Activated naive CD4-positive, alpha-beta T cell (primary cell): Measurements from ENCODE around the gene NEU1.
"Not testable (repeated sequence)": the region's sequence is repeated elsewhere in the genome, so short reads cannot be mapped to it uniquely, and the experiment has no call there.

ENCODE experiments used
- DNase-seq, 4 experiments: peaks; one replicate each; lab custom pipeline; 2025; lab: John Stamatoyannopoulos, UW

The NEU1 gene

DNA sequence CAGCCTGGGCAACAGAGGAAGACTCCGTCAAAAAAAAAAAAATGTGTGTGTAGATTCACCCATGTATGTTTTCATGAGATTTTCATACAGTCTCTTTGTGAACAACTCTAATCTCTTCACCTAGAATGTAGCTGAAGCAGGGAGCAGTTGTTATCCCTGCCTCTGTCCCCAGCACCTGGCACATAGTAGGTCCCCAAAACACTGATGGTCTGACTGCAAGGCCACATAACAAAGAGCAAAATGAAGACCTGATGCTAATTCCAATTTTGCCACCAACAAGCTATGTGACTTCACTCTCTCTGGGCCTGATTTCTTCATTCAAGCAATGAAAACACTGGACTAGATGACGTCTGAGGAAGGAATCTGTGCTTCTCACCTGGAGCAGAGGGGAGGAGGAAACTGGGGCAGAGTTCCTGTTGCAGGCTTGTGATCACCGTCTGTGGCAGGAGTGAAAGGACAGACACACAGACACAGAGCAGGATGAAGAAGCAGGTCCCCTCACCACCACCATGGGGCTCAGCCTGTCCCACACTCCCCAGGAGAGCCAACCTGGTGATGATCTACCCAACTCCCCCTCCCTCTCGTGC, 11.6 kb upstream of the NEU1 start:
- DNase-seq: no peak

- DNase-seq: no peak
Measured at GRCh38 chr6:31871046-31871659, 8.5 kb upstream of the NEU1 start.

GRCh38 chr6:31870385-31870921, 7.8 kb upstream of the NEU1 start:
- no peak for DNase-seq

GRCh38 chr6:31869343-31869742, 6.7 kb upstream of the NEU1 start:
- DNase-seq: no peak

DNA sequence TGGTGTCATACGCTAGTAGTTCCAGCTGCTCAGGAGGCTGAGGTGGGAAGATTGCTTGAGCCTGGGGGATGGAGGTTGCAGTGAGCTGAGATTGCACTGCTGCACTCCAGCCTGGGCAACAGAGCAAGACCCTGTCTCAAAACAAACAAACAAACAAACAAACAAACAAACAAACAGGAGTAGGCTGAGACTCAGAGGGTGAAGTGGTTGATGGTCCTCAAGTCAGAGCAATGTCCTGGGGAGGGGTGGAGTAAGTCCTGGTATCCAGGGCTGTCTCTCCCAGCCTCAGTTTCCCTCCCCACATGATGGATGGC, 6.0 kb upstream of the NEU1 start:
- DNase-seq: not testable (repeated sequence)

- no peak for DNase-seq
Measured at GRCh38 chr6:31865205-31866118, 2.8 kb upstream of the NEU1 start.

DNA sequence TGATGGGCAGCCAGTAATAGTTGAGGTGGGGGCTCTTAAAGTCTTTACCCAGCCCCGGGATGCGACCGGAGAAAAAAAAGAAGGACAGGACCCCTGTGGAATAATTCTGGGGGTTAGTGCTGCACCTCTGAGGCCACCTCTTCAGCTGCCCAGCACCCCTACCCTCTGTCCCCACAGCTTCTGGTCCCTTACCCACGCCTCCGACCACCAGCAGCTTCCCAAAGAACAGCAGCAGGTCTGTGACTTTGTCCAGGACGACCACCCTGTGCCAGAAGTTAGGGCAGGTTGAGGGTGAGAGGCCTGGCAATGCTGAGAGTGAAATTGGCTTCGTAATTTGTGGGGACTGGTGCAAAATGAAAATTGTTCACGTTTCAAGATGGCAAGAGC, 2.2 kb upstream of the NEU1 start:
- DNase-seq: no peak

DNA sequence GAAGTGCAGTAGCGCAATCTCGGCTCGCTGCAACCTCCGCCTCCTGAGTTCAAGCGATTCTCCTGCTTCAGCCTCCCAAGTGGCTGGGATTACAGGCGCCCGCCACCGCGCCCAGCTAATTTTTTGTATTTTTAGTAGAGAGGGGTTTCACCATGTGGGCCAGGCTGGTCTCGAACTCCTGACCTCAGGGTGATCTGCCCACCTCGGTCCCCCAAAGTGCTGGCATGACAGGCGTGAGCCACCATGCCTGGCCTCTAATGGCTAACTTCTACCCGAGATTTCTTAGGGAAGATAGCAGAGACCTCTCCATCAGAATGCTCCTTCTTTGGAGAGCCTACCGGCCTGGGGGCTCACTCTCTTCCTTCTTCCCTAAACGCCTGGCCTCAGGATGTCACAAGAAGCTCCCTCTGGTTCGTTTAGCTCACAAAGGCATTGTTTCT, 1.5 kb upstream of the NEU1 start:
- DNase-seq: not testable (repeated sequence)

DNA sequence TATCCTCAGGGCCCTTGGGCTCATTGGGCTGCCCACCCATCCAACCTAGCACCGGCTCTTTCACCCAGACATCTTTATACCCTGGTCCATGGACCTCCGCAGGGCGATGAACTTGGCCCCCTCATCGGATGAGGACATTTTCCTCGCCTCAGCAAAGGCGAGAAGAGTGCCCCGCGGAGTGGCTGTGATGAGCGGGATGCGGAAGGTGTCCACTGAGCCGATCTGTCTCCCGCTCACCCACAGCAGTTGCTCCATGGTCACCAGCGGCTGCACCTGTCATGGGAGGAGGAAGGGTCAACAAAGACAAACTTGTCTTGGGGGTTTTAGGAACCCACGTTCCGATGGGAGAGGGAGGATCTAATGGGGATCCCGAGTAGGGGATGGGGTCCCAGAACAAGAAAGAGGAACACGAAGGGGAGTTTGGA, 690 bp downstream of the NEU1 start:
- no peak for DNase-seq

GRCh38 chr6:31861150-31861549, 1.5 kb downstream of the NEU1 start:
- no peak for DNase-seq

DNA sequence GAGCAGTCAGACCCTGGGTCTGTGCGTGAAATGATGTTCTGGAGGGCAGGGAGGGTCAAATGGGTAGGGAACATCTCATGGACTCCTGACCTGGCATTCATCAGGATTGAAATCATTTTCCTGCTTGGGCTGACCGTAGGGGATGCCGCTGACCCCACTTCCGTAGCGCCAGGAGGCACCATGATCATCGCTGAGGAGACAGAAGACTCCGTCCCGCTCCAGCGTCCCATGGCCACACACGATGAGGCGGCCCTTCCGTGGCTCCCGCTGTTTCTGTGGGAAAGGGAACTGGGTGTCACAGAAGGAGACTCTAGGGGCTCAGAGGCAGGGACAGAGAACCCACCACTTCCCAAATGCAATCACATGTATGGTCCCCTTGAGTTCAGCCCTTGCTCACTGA, 2.3 kb downstream of the NEU1 start:
- no peak for DNase-seq

GRCh38 chr6:31859923-31860322, 2.7 kb downstream of the NEU1 start:
- no peak for DNase-seq

GRCh38 chr6:31858707-31859106, 3.9 kb downstream of the NEU1 start:
- no peak for DNase-seq

DNA sequence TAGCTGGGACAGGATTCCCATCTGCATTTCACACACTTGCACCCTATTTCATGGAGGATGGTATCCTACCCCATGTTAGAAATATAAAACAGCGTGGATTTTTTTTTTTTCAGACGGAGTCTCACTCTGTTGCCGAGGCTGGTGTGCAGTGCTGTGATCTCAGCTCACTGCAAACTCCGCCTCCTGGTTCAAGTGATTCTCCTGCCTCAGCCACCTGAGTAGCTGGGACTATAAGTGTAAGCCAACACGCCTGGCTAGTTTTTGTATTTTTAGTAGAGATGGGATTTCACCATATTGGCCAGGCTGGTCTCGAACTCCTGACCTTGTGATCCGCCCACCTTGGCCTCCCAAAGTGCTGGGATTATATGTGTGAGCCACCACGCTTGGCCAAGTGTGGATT, 4.8 kb downstream of the NEU1 start:
- DNase-seq: not testable (repeated sequence)

GRCh38 chr6:31851980-31852718, 10.5 kb downstream of the NEU1 start:
- DNase-seq: not testable (repeated sequence)

GRCh38 chr6:31851485-31851832, 11.2 kb downstream of the NEU1 start:
- DNase-seq: no peak

DNA sequence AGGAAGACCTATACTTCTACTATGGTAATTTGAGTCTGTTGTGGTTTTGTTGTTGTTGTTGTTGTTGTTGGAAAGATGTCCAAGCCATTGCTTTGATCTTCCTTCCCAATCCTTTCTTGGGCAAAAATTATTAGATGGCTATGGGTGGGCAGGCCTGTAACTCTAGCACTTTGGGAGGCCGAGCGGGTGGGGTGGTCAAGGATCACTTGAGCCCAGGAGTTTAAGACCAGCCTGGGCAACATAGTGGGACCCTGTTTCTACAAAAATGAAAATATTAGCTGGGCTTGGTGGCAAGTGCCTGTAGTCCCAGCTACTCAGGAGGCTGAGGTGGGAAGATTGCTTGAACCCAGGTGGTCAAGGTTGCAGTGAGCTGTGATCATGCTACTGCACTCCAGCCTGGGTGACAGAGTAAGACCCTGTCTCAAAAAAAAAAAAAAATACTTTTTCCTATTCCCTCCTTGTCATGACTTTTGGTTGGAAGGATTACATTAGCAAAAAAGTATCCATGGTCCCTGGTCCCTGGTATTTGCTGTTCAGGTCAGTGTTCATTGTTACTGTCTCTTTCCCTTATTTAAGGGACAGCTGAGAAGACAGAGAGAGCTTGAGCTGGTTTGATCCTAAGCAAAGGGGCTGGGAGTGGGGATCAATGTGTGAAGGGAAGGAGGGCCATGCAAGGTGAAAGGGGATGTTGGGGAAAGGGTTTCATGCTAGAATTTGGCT, 11.7 kb downstream of the NEU1 start:
- DNase-seq: no peak

GRCh38 chr6:31847276-31847978, 15.2 kb downstream of the NEU1 start:
- DNase-seq: no peak

DNA sequence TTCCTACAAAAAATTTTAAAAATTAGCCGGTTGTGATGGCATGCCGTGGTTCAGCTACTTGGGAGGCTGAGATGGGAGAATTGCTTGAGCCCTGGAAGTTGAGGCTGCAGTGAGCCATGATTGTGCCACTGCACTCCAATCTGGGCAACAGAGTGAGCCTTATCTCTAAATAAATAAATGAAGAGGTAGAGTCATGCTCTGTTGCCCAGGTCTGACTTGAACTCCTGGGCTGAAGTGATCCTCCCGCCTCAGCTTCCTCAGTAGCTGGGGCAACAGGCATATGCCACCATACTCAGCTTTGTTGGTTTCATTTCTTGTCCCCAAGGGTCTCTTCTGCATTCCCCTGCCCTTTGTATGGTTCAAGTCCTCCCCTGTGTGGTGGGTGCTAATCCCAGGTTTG, 18.1 kb downstream of the NEU1 start:
- DNase-seq: no peak

GRCh38 chr6:31842053-31842452, 20.6 kb downstream of the NEU1 start:
- DNase-seq: no peak

DNA sequence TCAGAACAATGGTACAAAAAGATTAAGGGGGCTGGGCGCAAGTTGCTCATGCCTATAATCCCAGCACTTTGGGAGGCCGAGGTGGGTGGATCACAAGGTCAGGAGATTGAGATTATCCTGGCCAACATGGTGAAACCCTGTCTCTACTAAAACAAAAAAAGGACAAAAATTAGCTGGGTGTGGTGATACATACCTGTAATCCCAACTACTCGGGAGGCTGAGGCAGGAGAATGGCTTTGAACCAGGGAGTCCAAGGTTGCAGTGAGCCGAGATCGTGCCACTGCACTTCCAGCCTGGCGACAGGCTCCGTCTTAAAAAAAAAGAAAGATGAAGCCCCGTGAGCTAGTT, 22.9 kb downstream of the NEU1 start:
- DNase-seq: not testable (repeated sequence)
